ENCODE results near the gene DNM2. TPM values are rescaled to one million over a fixed set of nuclear protein-coding genes. Genes with fewer than 3 reads are reported as not detected.

Gene DNM2
- total and polyA plus RNA-seq, 10 of the 15 experiments (the other 5 are each of a cell fraction or from before 2014, with no cell fraction given), result 1.2 to 146 (median 68.9) TPM

DNA sequence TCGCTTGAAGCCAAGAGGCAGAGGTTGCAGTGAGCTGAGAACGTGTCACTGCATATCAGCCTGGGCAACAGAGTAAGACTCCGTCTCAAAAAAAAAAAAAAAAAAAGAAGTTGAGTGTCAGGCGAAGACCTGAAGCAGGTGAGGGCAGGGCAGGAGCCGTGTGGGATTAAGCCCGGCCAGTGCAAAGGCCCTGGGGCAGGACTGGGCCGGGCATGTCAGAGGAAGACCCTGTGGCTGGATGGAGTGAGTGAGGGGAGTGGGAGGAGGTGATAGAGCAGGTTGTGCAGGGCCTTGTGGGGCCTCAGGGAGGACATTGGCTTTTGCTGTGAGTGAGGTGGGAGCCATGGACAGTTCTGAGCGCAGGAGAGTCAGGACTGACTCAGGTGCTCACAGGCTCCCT is 70.3 kb downstream of the DNM2 start:
- Histone ChIP-seq H3K27me3 (replicated peaks in 1 of 2; ENCODE audit: control insufficient read depth in 2 of 2, insufficient read depth in 2 of 2, low read length in 1 of 2) (no peaks in the 10 kb centered on the region), H3K79me2 (ENCODE audit: control insufficient read depth, insufficient read depth, low read length) (no peaks in the 10 kb centered on the region), H3K27ac (ENCODE audit: control insufficient read depth, insufficient read depth) (no peak overlapping the region), H3K9ac (ENCODE audit: control insufficient read depth, insufficient read depth, low read length) (no peak overlapping the region), H3K36me3 (ENCODE audit: control insufficient read depth in 2 of 2, insufficient read depth in 2 of 2, low read length in 1 of 2) (peaks cover 24 to 43% of the 10 kb centered on the region in 2 experiments), H3K4me2 (ENCODE audit: control insufficient read depth, insufficient read depth) (no peak overlapping the region), H3K4me3 (no peak overlapping the region), H3K9me3 (replicated peaks; ENCODE audit: control insufficient read depth, insufficient read depth, low read length) (no peaks in the 10 kb centered on the region), H4K20me1 (ENCODE audit: control insufficient read depth, insufficient read depth) (no peaks in the 10 kb centered on the region), H3K4me1 (ENCODE audit: control insufficient read depth, insufficient read depth, low read length) (no peaks in the 10 kb centered on the region), H2AFZ (ENCODE audit: control insufficient read depth, low read depth, low read length) (no peak overlapping the region)
- CTCF ChIA-PET, result no interaction called here
- SMC1A ChIA-PET (ENCODE audit: uncharacterized antibody, unreplicated experiment), result no interaction called here
- TF ChIP-seq NR2C2 (IDR thresholded peaks at IDR 0.05; ENCODE audit: borderline replicate concordance, control insufficient read depth, insufficient read length, low read depth), result no peak
- TF ChIP-seq, protein P1, sequence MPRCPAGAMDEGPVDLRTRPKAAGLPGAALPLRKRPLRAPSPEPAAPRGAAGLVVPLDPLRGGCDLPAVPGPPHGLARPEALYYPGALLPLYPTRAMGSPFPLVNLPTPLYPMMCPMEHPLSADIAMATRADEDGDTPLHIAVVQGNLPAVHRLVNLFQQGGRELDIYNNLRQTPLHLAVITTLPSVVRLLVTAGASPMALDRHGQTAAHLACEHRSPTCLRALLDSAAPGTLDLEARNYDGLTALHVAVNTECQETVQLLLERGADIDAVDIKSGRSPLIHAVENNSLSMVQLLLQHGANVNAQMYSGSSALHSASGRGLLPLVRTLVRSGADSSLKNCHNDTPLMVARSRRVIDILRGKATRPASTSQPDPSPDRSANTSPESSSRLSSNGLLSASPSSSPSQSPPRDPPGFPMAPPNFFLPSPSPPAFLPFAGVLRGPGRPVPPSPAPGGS (IDR thresholded peaks at IDR 0.05; ENCODE audit: borderline replicate concordance, insufficient read depth, low read depth, low read length, poor library complexity, severe bottlenecking), result peak; percentile 30
- no peak for TF ChIP-seq TARDBP (IDR thresholded peaks at IDR 0.05; ENCODE audit: borderline replicate concordance)
- no peak for TF ChIP-seq ZNF384 (IDR thresholded peaks at IDR 0.05; ENCODE audit: borderline replicate concordance, low read depth, low read length)
- TF ChIP-seq MEF2A (IDR thresholded peaks at IDR 0.05; ENCODE audit: insufficient read depth, low read depth, low read length), result no peak
- intact Hi-C loops (cut with micrococcal nuclease; ENCODE audit: unreplicated experiment), result no loop called here
- no peak for ATAC-seq
- no peak for FAIRE-seq
- POLR2A ChIA-PET, result no interaction called here
- no TSS peak for BruUV-seq (replicated peaks)
- no peak for DNase-seq (ENCODE audit: low read depth, low spot score)
- RAD21 ChIA-PET (ENCODE audit: unreplicated experiment), result no interaction called here
- in situ Hi-C loops (cut with MboI), result no loop called here
- 100% methylated on average over 5 of the region's 8 CpGs for WGBS (ENCODE audit: insufficient coverage, insufficient replicate concordance, low lambda C conversion rate, missing lambda C conversion rate)

DNA sequence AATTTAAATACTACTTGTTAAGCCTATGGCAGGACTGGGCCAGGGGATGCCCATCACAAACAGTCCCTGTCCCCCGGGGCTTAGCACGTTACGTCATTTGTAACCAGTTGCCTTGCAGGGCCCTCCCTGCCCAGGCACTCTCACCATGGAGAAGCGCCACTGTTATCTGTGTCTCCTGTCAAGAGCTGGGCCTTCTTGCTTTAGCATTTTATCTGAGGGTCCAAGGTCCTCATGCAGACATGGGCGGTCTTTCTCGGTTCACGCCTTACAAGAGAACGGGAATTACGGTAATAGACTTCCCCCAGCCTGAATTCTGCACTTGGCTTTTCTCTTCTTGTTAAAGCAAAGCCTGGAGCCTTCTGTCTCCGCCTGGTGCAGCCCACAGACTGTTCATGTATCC is 72.0 kb downstream of the DNM2 start:
- Histone ChIP-seq H3K27ac (ENCODE audit: control insufficient read depth, insufficient read depth) (no peak overlapping the region), H3K79me2 (ENCODE audit: control insufficient read depth, insufficient read depth, low read length) (no peaks in the 10 kb centered on the region), H4K20me1 (ENCODE audit: control insufficient read depth, insufficient read depth) (no peaks in the 10 kb centered on the region), H3K27me3 (replicated peaks in 1 of 2; ENCODE audit: control insufficient read depth in 2 of 2, insufficient read depth in 2 of 2, low read length in 1 of 2) (no peaks in the 10 kb centered on the region), H3K4me2 (ENCODE audit: control insufficient read depth, insufficient read depth) (no peak overlapping the region), H3K4me3 (no peak overlapping the region), H3K36me3 (ENCODE audit: control insufficient read depth in 2 of 2, insufficient read depth in 2 of 2, low read length in 1 of 2) (peaks cover 21 to 41% of the 10 kb centered on the region in 2 experiments), H3K9ac (ENCODE audit: control insufficient read depth, insufficient read depth, low read length) (no peak overlapping the region), H3K4me1 (ENCODE audit: control insufficient read depth, insufficient read depth, low read length) (no peaks in the 10 kb centered on the region), H2AFZ (ENCODE audit: control insufficient read depth, low read depth, low read length) (no peak overlapping the region), H3K9me3 (replicated peaks; ENCODE audit: control insufficient read depth, insufficient read depth, low read length) (no peaks in the 10 kb centered on the region)
- intact Hi-C loops (cut with micrococcal nuclease; ENCODE audit: unreplicated experiment) (no loop called here), in situ Hi-C loops (cut with MboI) (no loop called here)
- TF ChIP-seq, protein P2, sequence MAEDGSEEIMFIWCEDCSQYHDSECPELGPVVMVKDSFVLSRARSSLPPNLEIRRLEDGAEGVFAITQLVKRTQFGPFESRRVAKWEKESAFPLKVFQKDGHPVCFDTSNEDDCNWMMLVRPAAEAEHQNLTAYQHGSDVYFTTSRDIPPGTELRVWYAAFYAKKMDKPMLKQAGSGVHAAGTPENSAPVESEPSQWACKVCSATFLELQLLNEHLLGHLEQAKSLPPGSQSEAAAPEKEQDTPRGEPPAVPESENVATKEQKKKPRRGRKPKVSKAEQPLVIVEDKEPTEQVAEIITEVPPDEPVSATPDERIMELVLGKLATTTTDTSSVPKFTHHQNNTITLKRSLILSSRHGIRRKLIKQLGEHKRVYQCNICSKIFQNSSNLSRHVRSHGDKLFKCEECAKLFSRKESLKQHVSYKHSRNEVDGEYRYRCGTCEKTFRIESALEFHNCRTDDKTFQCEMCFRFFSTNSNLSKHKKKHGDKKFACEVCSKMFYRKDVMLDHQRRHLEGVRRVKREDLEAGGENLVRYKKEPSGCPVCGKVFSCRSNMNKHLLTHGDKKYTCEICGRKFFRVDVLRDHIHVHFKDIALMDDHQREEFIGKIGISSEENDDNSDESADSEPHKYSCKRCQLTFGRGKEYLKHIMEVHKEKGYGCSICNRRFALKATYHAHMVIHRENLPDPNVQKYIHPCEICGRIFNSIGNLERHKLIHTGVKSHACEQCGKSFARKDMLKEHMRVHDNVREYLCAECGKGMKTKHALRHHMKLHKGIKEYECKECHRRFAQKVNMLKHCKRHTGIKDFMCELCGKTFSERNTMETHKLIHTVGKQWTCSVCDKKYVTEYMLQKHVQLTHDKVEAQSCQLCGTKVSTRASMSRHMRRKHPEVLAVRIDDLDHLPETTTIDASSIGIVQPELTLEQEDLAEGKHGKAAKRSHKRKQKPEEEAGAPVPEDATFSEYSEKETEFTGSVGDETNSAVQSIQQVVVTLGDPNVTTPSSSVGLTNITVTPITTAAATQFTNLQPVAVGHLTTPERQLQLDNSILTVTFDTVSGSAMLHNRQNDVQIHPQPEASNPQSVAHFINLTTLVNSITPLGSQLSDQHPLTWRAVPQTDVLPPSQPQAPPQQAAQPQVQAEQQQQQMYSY (CRISPR knock-in tag; IDR thresholded peaks at IDR 0.05), result no peak
- no peak for TF ChIP-seq HDGF (IDR thresholded peaks at IDR 0.05)
- TF ChIP-seq ZNF217 (IDR thresholded peaks at IDR 0.05), result no peak
- no peak for TF ChIP-seq RAD51 (IDR thresholded peaks at IDR 0.05)
- no peak for TF ChIP-seq SUZ12 (IDR thresholded peaks at IDR 0.05; ENCODE audit: unreplicated experiment)
- no peak for TF ChIP-seq ZNF207 (IDR thresholded peaks at IDR 0.05; ENCODE audit: borderline replicate concordance)
- TF ChIP-seq WRNIP1 (IDR thresholded peaks at IDR 0.05; ENCODE audit: borderline replicate concordance, low read depth, low read length), result no peak
- no peak for TF ChIP-seq SIX5 (IDR thresholded peaks at IDR 0.05; ENCODE audit: low read depth, low read length, severe bottlenecking)
- TF ChIP-seq MEF2B (IDR thresholded peaks at IDR 0.05; ENCODE audit: partially characterized antibody, poor library complexity, severe bottlenecking), result no peak
- TF ChIP-seq ZSCAN29 (IDR thresholded peaks at IDR 0.05), result no peak
- ChIA-PET POLR2A (no interaction called here), RAD21 (ENCODE audit: unreplicated experiment) (no interaction called here), CTCF (no interaction called here), SMC1A (ENCODE audit: uncharacterized antibody, unreplicated experiment) (no interaction called here)
- no TSS peak for BruUV-seq (replicated peaks)
- DNase-seq (ENCODE audit: low read depth, low spot score) (no peak), FAIRE-seq (no peak), ATAC-seq (no peak)
- 83% methylated on average over 10 of the region's 10 CpGs for WGBS (ENCODE audit: insufficient coverage, insufficient replicate concordance, low lambda C conversion rate, missing lambda C conversion rate)
